ENCODE results near the gene TRIO. TPM values are rescaled to one million over a fixed set of nuclear protein-coding genes. Genes with fewer than 3 reads are reported as not detected.
"Not testable (repeated sequence)": the region's sequence is repeated elsewhere in the genome, so short reads cannot be mapped to it uniquely, and the experiment has no call there.

The TRIO gene
- total RNA-seq, 2 experiments from 2014 or later = 6.0 to 6.6 TPM

- intact Hi-C loops (cut with micrococcal nuclease) = no loop called here
- no peak overlapping the region for H3K4me3 Mint-ChIP-seq
- H3K9me3 Mint-ChIP-seq = no peaks in the 10 kb centered on the region
- no peak overlapping the region for H3K27ac Mint-ChIP-seq
- H3K27me3 Mint-ChIP-seq = peaks cover 18% of the 10 kb centered on the region
- CTCF ChIA-PET = interaction anchor here (0.6 kb wide), 1 partner anchor 216 kb away, joined by 3 read pairs; no protein-coding TSS in a partner anchor
- no peaks in the 10 kb centered on the region for H3K36me3 Mint-ChIP-seq
- DNase-seq = no peak
- POLR2A ChIA-PET = no interaction called here
- no peaks in the 10 kb centered on the region for H3K4me1 Mint-ChIP-seq (ENCODE audit: low read depth)
Measured at GRCh38 chr5:14204785-14205321, 61.7 kb downstream of the TRIO start.

GRCh38 chr5:14206028-14206725, 63.0 kb downstream of the TRIO start:
- peaks cover 21% of the 10 kb centered on the region for H3K27me3 Mint-ChIP-seq
- ChIA-PET POLR2A (no interaction called here), CTCF (no interaction called here)
- H3K27ac Mint-ChIP-seq = no peak overlapping the region
- no peaks in the 10 kb centered on the region for H3K9me3 Mint-ChIP-seq
- H3K4me3 Mint-ChIP-seq = no peak overlapping the region
- H3K36me3 Mint-ChIP-seq = no peaks in the 10 kb centered on the region
- H3K4me1 Mint-ChIP-seq (ENCODE audit: low read depth) = no peaks in the 10 kb centered on the region
- no peak for DNase-seq
- intact Hi-C loops (cut with micrococcal nuclease) = no loop called here

GRCh38 chr5:14207428-14207827, 64.3 kb downstream of the TRIO start:
- H3K27ac Mint-ChIP-seq; CTCF ChIA-PET; H3K36me3 Mint-ChIP-seq; DNase-seq; intact Hi-C loops (cut with micrococcal nuclease); POLR2A ChIA-PET; H3K9me3 Mint-ChIP-seq; H3K4me1 Mint-ChIP-seq (ENCODE audit: low read depth); H3K4me3 Mint-ChIP-seq: not testable (repeated sequence)
- peaks cover 21% of the 10 kb centered on the region for H3K27me3 Mint-ChIP-seq

GRCh38 chr5:14208071-14209021, 65.2 kb downstream of the TRIO start:
- no peak for DNase-seq
- CTCF ChIA-PET = no interaction called here
- Mint-ChIP-seq H3K27me3 (peaks cover 21% of the 10 kb centered on the region), H3K36me3 (no peaks in the 10 kb centered on the region), H3K9me3 (no peaks in the 10 kb centered on the region), H3K4me1 (ENCODE audit: low read depth) (no peaks in the 10 kb centered on the region), H3K4me3 (no peak overlapping the region), H3K27ac (peak overlapping the region; percentile 34)
- intact Hi-C loops (cut with micrococcal nuclease) = no loop called here
- POLR2A ChIA-PET = no interaction called here

- no peak overlapping the region for H3K27ac Mint-ChIP-seq
Measured at GRCh38 chr5:14209222-14209822, 66.2 kb downstream of the TRIO start.

GRCh38 chr5:14209836-14210235, 66.7 kb downstream of the TRIO start:
- ChIA-PET CTCF (no interaction called here), POLR2A (no interaction called here)
- intact Hi-C loops (cut with micrococcal nuclease) = no loop called here
- DNase-seq = no peak
- H3K36me3 Mint-ChIP-seq = no peaks in the 10 kb centered on the region
- no peak overlapping the region for H3K27ac Mint-ChIP-seq
- H3K27me3 Mint-ChIP-seq = peaks cover 15% of the 10 kb centered on the region
- H3K4me3 Mint-ChIP-seq = no peak overlapping the region
- H3K9me3 Mint-ChIP-seq = no peaks in the 10 kb centered on the region
- no peaks in the 10 kb centered on the region for H3K4me1 Mint-ChIP-seq (ENCODE audit: low read depth)

More at GRCh38 chr5:14209222-14209822, 66.2 kb downstream of the TRIO start:
- Mint-ChIP-seq H3K4me1 (ENCODE audit: low read depth) (no peaks in the 10 kb centered on the region), H3K9me3 (no peaks in the 10 kb centered on the region), H3K36me3 (no peaks in the 10 kb centered on the region), H3K4me3 (no peak overlapping the region), H3K27me3 (peaks cover 17% of the 10 kb centered on the region)
- intact Hi-C loops (cut with micrococcal nuclease) = no loop called here
- ChIA-PET POLR2A (no interaction called here), CTCF (no interaction called here)
- no peak for DNase-seq

- Mint-ChIP-seq H3K27me3 (peaks cover 12% of the 10 kb centered on the region), H3K27ac (no peak overlapping the region), H3K4me3 (no peak overlapping the region), H3K9me3 (no peaks in the 10 kb centered on the region), H3K36me3 (no peaks in the 10 kb centered on the region), H3K4me1 (ENCODE audit: low read depth) (no peaks in the 10 kb centered on the region)
- intact Hi-C loops (cut with micrococcal nuclease) = no loop called here
- no peak for DNase-seq
- CTCF ChIA-PET = no interaction called here
- POLR2A ChIA-PET = no interaction called here
Measured at GRCh38 chr5:14210729-14211128, 67.6 kb downstream of the TRIO start.

- no peaks in the 10 kb centered on the region for H3K9me3 Mint-ChIP-seq
- no peak for DNase-seq
- POLR2A ChIA-PET = no interaction called here
- no peaks in the 10 kb centered on the region for H3K4me1 Mint-ChIP-seq (ENCODE audit: low read depth)
- no peak overlapping the region for H3K27ac Mint-ChIP-seq
- no peak overlapping the region for H3K4me3 Mint-ChIP-seq
- intact Hi-C loops (cut with micrococcal nuclease) = no loop called here
- CTCF ChIA-PET = no interaction called here
- H3K36me3 Mint-ChIP-seq = no peaks in the 10 kb centered on the region
- H3K27me3 Mint-ChIP-seq = peaks cover 9% of the 10 kb centered on the region
Measured at GRCh38 chr5:14211818-14212803, 69.0 kb downstream of the TRIO start.

GRCh38 chr5:14212838-14213237, 69.7 kb downstream of the TRIO start:
- no peaks in the 10 kb centered on the region for H3K36me3 Mint-ChIP-seq
- H3K27me3 Mint-ChIP-seq = peaks cover 9% of the 10 kb centered on the region
- no peaks in the 10 kb centered on the region for H3K4me1 Mint-ChIP-seq (ENCODE audit: low read depth)
- H3K27ac Mint-ChIP-seq = no peak overlapping the region
- H3K4me3 Mint-ChIP-seq = no peak overlapping the region
- POLR2A ChIA-PET = no interaction called here
- CTCF ChIA-PET = no interaction called here
- DNase-seq = no peak
- intact Hi-C loops (cut with micrococcal nuclease) = no loop called here
- H3K9me3 Mint-ChIP-seq = no peaks in the 10 kb centered on the region

- ChIA-PET POLR2A (no interaction called here), CTCF (no interaction called here)
- H3K4me3 Mint-ChIP-seq = no peak overlapping the region
Measured at GRCh38 chr5:14213253-14213652, 70.1 kb downstream of the TRIO start.

GRCh38 chr5:14213813-14214585, 70.9 kb downstream of the TRIO start:
- no peaks in the 10 kb centered on the region for H3K4me1 Mint-ChIP-seq (ENCODE audit: low read depth)
- H3K36me3 Mint-ChIP-seq = no peaks in the 10 kb centered on the region
- H3K27me3 Mint-ChIP-seq = peaks cover 18% of the 10 kb centered on the region
- H3K9me3 Mint-ChIP-seq = no peaks in the 10 kb centered on the region
- CTCF ChIA-PET = no interaction called here
- intact Hi-C loops (cut with micrococcal nuclease) = no loop called here
- H3K27ac Mint-ChIP-seq = no peak overlapping the region
- DNase-seq = no peak
- POLR2A ChIA-PET = no interaction called here
- H3K4me3 Mint-ChIP-seq = no peak overlapping the region

More at GRCh38 chr5:14213253-14213652, 70.1 kb downstream of the TRIO start:
- no peaks in the 10 kb centered on the region for H3K36me3 Mint-ChIP-seq
- no peaks in the 10 kb centered on the region for H3K9me3 Mint-ChIP-seq
- H3K4me1 Mint-ChIP-seq (ENCODE audit: low read depth) = no peaks in the 10 kb centered on the region
- no peak for DNase-seq
- peaks cover 13% of the 10 kb centered on the region for H3K27me3 Mint-ChIP-seq
- H3K27ac Mint-ChIP-seq = no peak overlapping the region
- intact Hi-C loops (cut with micrococcal nuclease) = no loop called here

All from activated CD4-positive, alpha-beta memory T cell treated with anti-CD3 and anti-CD28 coated beads for 36 hours (primary cell).